Measurements from ENCODE around the gene SPIRE1. TPM values are rescaled to one million over a fixed set of nuclear protein-coding genes. Genes with fewer than 3 reads are reported as not detected.

Gene SPIRE1
- total and polyA plus RNA-seq, 7 donors: 15.5 to 82.3 (median 39.6) TPM

DNA sequence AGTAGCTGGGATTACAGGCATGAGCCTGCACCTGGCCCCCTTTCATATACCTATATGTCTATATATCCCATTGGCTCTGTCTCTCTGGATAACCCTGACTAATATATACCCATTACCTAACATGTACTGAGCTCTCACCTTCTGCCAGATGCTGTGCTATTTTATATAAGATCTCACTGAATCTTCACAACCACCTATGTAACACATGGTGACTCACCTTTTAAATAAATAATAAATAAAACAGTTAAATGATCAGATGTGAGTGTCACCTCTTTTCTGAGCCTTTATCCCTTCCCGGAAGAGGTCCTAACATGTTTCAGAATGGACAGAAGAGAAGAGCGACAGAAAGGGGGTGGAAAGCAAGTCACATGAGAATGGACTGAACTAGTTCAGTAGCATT is 123.1 kb downstream of the SPIRE1 start:
- no peak for ATAC-seq
- H3K4me1 ChIP-seq: peaks cover 16% of the 10 kb centered on the region
- intact Hi-C loops (cut with DNase I): no loop called here
- H3K27me3 ChIP-seq (ENCODE audit: insufficient read depth in 3 of 3, low read length in 2 of 3): no peaks in the 10 kb centered on the region
- H3K36me3 ChIP-seq (ENCODE audit: insufficient read depth in 1 of 2, low read depth in 1 of 2): no peaks in the 10 kb centered on the region
- no peak overlapping the region for H3K27ac ChIP-seq
- TF ChIP-seq, protein P1, sequence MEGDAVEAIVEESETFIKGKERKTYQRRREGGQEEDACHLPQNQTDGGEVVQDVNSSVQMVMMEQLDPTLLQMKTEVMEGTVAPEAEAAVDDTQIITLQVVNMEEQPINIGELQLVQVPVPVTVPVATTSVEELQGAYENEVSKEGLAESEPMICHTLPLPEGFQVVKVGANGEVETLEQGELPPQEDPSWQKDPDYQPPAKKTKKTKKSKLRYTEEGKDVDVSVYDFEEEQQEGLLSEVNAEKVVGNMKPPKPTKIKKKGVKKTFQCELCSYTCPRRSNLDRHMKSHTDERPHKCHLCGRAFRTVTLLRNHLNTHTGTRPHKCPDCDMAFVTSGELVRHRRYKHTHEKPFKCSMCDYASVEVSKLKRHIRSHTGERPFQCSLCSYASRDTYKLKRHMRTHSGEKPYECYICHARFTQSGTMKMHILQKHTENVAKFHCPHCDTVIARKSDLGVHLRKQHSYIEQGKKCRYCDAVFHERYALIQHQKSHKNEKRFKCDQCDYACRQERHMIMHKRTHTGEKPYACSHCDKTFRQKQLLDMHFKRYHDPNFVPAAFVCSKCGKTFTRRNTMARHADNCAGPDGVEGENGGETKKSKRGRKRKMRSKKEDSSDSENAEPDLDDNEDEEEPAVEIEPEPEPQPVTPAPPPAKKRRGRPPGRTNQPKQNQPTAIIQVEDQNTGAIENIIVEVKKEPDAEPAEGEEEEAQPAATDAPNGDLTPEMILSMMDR (IDR thresholded peaks at IDR 0.05): no peak
- H3K4me3 ChIP-seq: no peak overlapping the region
- 97 to 98% (median 98%) methylated on average over 2 of the region's 2 CpGs for WGBS, 3 donors
- no peak for DNase-seq
- H3K9me3 ChIP-seq: no peaks in the 10 kb centered on the region

- no peaks in the 10 kb centered on the region for H3K9me3 ChIP-seq
- intact Hi-C loops (cut with DNase I): no loop called here
- H3K4me3 ChIP-seq: no peak overlapping the region
- TF ChIP-seq, protein P1 (IDR thresholded peaks at IDR 0.05): no peak
- no peaks in the 10 kb centered on the region for H3K36me3 ChIP-seq (ENCODE audit: insufficient read depth in 1 of 2, low read depth in 1 of 2)
- WGBS, 3 donors: 76 to 85% (median 79%) methylated on average over 3 of the region's 3 CpGs
- no peak for DNase-seq
- H3K27ac ChIP-seq: no peak overlapping the region
- ATAC-seq: no peak
- H3K4me1 ChIP-seq: peaks cover 16% of the 10 kb centered on the region
- no peaks in the 10 kb centered on the region for H3K27me3 ChIP-seq (ENCODE audit: insufficient read depth in 3 of 3, low read length in 2 of 3)
These were observed 125.2 kb downstream of the SPIRE1 start for GRCh38 chr18:12532661-12533060.

- 21 to 27% (median 21%) methylated on average over 1 of the region's 1 CpG for WGBS, 3 donors
- H3K27me3 ChIP-seq (ENCODE audit: insufficient read depth in 3 of 3, low read length in 2 of 3): no peaks in the 10 kb centered on the region
- peak; percentile 32 to 68 (median 66) for ATAC-seq
- no peaks in the 10 kb centered on the region for H3K36me3 ChIP-seq (ENCODE audit: insufficient read depth in 1 of 2, low read depth in 1 of 2)
- H3K27ac ChIP-seq: no peak overlapping the region
- TF ChIP-seq, protein P1 (IDR thresholded peaks at IDR 0.05): no peak
- no peaks in the 10 kb centered on the region for H3K9me3 ChIP-seq
- DNase-seq: no peak
- peaks cover 16% of the 10 kb centered on the region for H3K4me1 ChIP-seq
- intact Hi-C loops (cut with DNase I): no loop called here
- H3K4me3 ChIP-seq: no peak overlapping the region
These were observed 126.2 kb downstream of the SPIRE1 start for GRCh38 chr18:12531749-12532148.

DNA sequence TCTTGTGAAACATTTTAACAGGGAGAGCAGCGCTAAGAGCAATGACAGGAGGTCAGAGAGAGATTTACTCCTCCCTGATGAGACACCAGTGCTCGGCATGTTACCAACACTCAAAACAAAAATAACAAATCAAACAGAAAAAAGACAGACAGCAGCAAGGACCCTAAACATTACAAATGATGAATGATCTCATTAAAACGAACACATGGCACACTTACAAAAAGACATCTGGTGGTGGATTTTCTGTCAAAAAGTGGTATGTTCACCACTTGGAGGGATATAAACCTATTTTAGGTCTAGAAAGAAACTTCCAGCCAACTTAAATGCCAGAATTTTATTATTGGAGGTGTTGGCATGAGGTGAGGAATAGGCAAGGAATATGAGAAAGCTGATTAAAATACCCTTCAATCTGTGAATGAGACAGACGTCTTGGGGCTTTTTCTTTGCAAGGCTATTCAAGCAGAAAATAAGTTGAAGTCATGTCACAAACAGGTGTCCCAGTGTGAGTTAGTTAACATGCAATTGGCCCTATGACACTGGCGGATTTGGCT is 137.4 kb downstream of the SPIRE1 start:
- ATAC-seq (peak; percentile 27 to 86 (median 59)), DNase-seq (no peak)
- H3K4me1 ChIP-seq: peaks cover 13% of the 10 kb centered on the region
- H3K27ac ChIP-seq: peak overlapping the region; percentile 11
- H3K4me3 ChIP-seq: no peak overlapping the region
- no peaks in the 10 kb centered on the region for H3K9me3 ChIP-seq
- intact Hi-C loops (cut with DNase I): no loop called here
- 22 to 39% (median 33%) methylated on average over 5 of the region's 5 CpGs for WGBS, 3 donors
- H3K27me3 ChIP-seq (ENCODE audit: insufficient read depth in 3 of 3, low read length in 2 of 3): no peaks in the 10 kb centered on the region
- H3K36me3 ChIP-seq (ENCODE audit: insufficient read depth in 1 of 2, low read depth in 1 of 2): no peaks in the 10 kb centered on the region
- TF ChIP-seq, protein P1 (IDR thresholded peaks at IDR 0.05): no peak
